Caco-2 (cell line): ENCODE data around the gene COL4A6. TPM values are rescaled to one million over a fixed set of nuclear protein-coding genes. Genes with fewer than 3 reads are reported as not detected.

Source experiments
- BruUV-seq: library from RNA; stranded (reverse); fragments of 400-500 nt; replicated peaks from 2 replicates; lab custom pipeline; 2021; lab: Mats Ljungman, UMichigan
- CTCF ChIA-PET: fragments of 300-600 bp; sonication (Branson Sonifier 250); formaldehyde crosslinking; loops from one replicate; lab custom pipeline; 2022; ENCODE audit warnings: antibody characterized with exemption; lab: Charles Lee
- POLR2A ChIA-PET: fragments of 300-600 bp; sonication (Branson Sonifier 250); formaldehyde crosslinking; loops from one replicate; lab custom pipeline; 2022; ENCODE audit warnings: antibody characterized with exemption; lab: Charles Lee
- DNase-seq, 2 experiments: peaks; one replicate each; pipeline versions ENCODE4 v3.0.0 to v3.0.0-alpha.2; 2020 to 2022
- H3K27me3 ChIP-seq: replicated peaks from 2 replicates; pipeline ENCODE4 v1.6.0; 2011; ENCODE audit warnings: low read length; ENCODE audit not compliant: control insufficient read depth, insufficient read depth
- H3K36me3 ChIP-seq: 2 replicates; pipeline ENCODE4 v1.5.1; 2011; ENCODE audit warnings: low read length; ENCODE audit not compliant: control insufficient read depth, insufficient read depth
- H3K4me1 ChIP-seq: fragments of 250-450 bp; sonication (Bioruptor Pico); 2 replicates; pipeline ENCODE4 v1.5.1; 2020; ENCODE audit warnings: mild to moderate bottlenecking
- H3K4me3 ChIP-seq: 2 replicates; pipeline ENCODE4 v1.5.1; 2011; ENCODE audit warnings: low read depth, mild to moderate bottlenecking, control low read depth, low read length
- H3K9me3 ChIP-seq: fragments of 250-450 bp; sonication (Bioruptor Pico); 2 replicates; pipeline ENCODE4 v1.5.1; 2020; ENCODE audit warnings: mild to moderate bottlenecking, moderate library complexity
- H3K27ac Mint-ChIP-seq: one replicate; pipeline ENCODE4 v1.8.0; 2022; ENCODE audit warnings: mixed read lengths; ENCODE audit not compliant: unreplicated experiment
- H3K27me3 Mint-ChIP-seq: one replicate; pipeline ENCODE4 v1.8.0; 2022; ENCODE audit warnings: mixed read lengths; ENCODE audit not compliant: insufficient read depth, unreplicated experiment
- H3K36me3 Mint-ChIP-seq: one replicate; pipeline ENCODE4 v1.8.0; 2022; ENCODE audit warnings: mild to moderate bottlenecking, mixed read lengths; ENCODE audit not compliant: insufficient read depth, unreplicated experiment
- H3K4me1 Mint-ChIP-seq: one replicate; pipeline ENCODE4 v1.8.0; 2022; ENCODE audit warnings: low read depth, mixed read lengths; ENCODE audit not compliant: unreplicated experiment
- H3K4me3 Mint-ChIP-seq: one replicate; pipeline ENCODE4 v1.8.0; 2022; ENCODE audit warnings: mild to moderate bottlenecking, moderate library complexity, mixed read lengths; ENCODE audit not compliant: unreplicated experiment
- H3K9me3 Mint-ChIP-seq: one replicate; pipeline ENCODE4 v1.8.0; 2022; ENCODE audit warnings: mixed read lengths; ENCODE audit not compliant: unreplicated experiment
- intact Hi-C: fragments of 100-400 bp; cut with micrococcal nuclease; formaldehyde crosslinking; loops from one replicate; pipeline ENCODE4 v1.10.0; 2022; ENCODE audit not compliant: unreplicated experiment
- total RNA-seq: library from RNA; stranded (reverse); gene quantifications from 2 replicates; pipeline ENCODE4 v1.2.3, GENCODE V29; 2022
- TF ChIP-seq, protein P1 (sequence below), 2 experiments: fragments of 200-600 bp in 1 of 2; IDR thresholded peaks; 1 replicate in 1 of 2; 2 replicates in 1 of 2; pipeline versions ENCODE4 v1.5.1 to v1.8.0; 2011 to 2022; ENCODE audit warnings: antibody characterized with exemption in 1 of 2, control low read depth in 1 of 2, inconsistent platforms in 1 of 2, low read depth in 1 of 2, low read length in 1 of 2, mild to moderate bottlenecking in 1 of 2, moderate library complexity in 1 of 2; ENCODE audit not compliant: insufficient read depth in 1 of 2, severe bottlenecking in 1 of 2, unreplicated experiment in 1 of 2

COL4A6 gene
- total RNA-seq, 1 experiment from 2014 or later: 16.0 TPM

- no peaks in the 10 kb centered on the region for H3K4me1 Mint-ChIP-seq
- intact Hi-C loops: loop anchor here (1.0 to 5.0 kb wide), 2 partner anchors 57 to 80 kb away; no protein-coding TSS in a partner anchor
- ChIA-PET POLR2A (no interaction called here), CTCF (interaction anchor here (0.6 kb wide), 1 partner anchor 214 kb away, joined by 3 read pairs; the partner anchor contains the start of gene PSMD10)
- TF ChIP-seq, protein P1, sequence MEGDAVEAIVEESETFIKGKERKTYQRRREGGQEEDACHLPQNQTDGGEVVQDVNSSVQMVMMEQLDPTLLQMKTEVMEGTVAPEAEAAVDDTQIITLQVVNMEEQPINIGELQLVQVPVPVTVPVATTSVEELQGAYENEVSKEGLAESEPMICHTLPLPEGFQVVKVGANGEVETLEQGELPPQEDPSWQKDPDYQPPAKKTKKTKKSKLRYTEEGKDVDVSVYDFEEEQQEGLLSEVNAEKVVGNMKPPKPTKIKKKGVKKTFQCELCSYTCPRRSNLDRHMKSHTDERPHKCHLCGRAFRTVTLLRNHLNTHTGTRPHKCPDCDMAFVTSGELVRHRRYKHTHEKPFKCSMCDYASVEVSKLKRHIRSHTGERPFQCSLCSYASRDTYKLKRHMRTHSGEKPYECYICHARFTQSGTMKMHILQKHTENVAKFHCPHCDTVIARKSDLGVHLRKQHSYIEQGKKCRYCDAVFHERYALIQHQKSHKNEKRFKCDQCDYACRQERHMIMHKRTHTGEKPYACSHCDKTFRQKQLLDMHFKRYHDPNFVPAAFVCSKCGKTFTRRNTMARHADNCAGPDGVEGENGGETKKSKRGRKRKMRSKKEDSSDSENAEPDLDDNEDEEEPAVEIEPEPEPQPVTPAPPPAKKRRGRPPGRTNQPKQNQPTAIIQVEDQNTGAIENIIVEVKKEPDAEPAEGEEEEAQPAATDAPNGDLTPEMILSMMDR (IDR thresholded peaks at IDR 0.05; ENCODE audit: insufficient read depth in 1 of 2, low read depth in 1 of 2, low read length in 1 of 2, severe bottlenecking in 1 of 2, unreplicated experiment in 1 of 2): no peak
- Histone ChIP-seq H3K9me3 (no peaks in the 10 kb centered on the region), H3K27me3 (no peaks in the 10 kb centered on the region), H3K4me3 (no peak overlapping the region), H3K36me3 (no peaks in the 10 kb centered on the region), H3K4me1 (peaks cover 27% of the 10 kb centered on the region)
- no peaks in the 10 kb centered on the region for H3K27me3 Mint-ChIP-seq
- BruUV-seq: no TSS peak
- no peak for DNase-seq
- no peak overlapping the region for H3K4me3 Mint-ChIP-seq
- no peak overlapping the region for H3K27ac Mint-ChIP-seq
- H3K9me3 Mint-ChIP-seq: no peaks in the 10 kb centered on the region
- no peaks in the 10 kb centered on the region for H3K36me3 Mint-ChIP-seq
These were observed 133.5 kb downstream of the COL4A6 start for GRCh38 chrX:108304757-108305156.

DNA sequence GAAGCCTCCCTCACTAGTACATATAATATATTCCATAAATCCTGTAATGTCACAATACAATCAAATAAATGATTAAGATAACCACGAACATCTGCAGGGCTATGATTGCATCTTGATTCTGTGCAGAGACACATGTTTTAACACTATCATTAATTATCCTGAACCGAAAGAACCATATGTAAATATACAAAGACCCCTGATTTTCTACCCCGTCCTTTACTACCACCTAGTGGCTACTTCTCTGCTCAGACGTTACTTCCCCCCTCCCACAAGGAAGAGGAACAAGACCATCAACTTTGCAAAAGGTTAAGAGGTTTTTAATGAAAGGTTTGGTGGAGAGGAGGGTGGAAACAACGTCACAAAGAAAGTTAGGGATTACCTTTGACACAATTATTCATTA, 134.0 kb downstream of the COL4A6 start:
- Histone ChIP-seq H3K36me3 (no peaks in the 10 kb centered on the region), H3K27me3 (no peaks in the 10 kb centered on the region), H3K4me3 (no peak overlapping the region), H3K9me3 (no peaks in the 10 kb centered on the region), H3K4me1 (peaks cover 22% of the 10 kb centered on the region)
- ChIA-PET POLR2A (no interaction called here), CTCF (interaction anchor here (0.6 kb wide), 1 partner anchor 80 kb away, joined by 5 read pairs; no protein-coding TSS in a partner anchor)
- BruUV-seq: no TSS peak
- TF ChIP-seq, protein P1 (IDR thresholded peaks at IDR 0.05; ENCODE audit: insufficient read depth in 1 of 2, low read depth in 1 of 2, low read length in 1 of 2, severe bottlenecking in 1 of 2, unreplicated experiment in 1 of 2): peak; percentile 37 to 50
- no peaks in the 10 kb centered on the region for H3K27me3 Mint-ChIP-seq
- no peaks in the 10 kb centered on the region for H3K9me3 Mint-ChIP-seq
- H3K27ac Mint-ChIP-seq: no peak overlapping the region
- intact Hi-C loops: loop anchor here (1.0 to 5.0 kb wide), 2 partner anchors 57 to 80 kb away; no protein-coding TSS in a partner anchor
- no peaks in the 10 kb centered on the region for H3K36me3 Mint-ChIP-seq
- peak in 1 of 2 experiments; percentile 16 for DNase-seq
- peaks cover 4% of the 10 kb centered on the region for H3K4me1 Mint-ChIP-seq
- H3K4me3 Mint-ChIP-seq: no peak overlapping the region

DNA sequence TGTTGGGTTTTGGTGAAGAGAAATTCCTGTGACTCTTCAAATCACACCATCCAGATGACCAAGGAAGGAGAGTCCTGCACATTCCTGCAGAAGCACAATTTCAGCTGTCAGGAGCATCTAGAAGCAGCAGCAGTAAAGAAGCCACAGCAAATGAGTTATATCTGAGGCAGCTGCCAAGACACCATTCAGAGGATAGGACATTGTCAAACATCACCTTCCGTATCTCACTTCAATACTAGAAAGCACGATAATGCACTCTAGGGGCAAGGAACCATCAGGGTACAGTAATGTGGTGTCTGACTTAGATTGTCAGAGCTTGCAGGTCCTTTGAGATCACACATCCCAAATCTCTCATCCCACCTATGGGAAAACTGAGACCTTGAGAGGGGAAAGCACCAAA, 134.5 kb downstream of the COL4A6 start:
- POLR2A ChIA-PET: no interaction called here

More for the DNA sequence above, 134.5 kb downstream of the COL4A6 start:
- Histone ChIP-seq H3K27me3 (no peaks in the 10 kb centered on the region), H3K9me3 (no peaks in the 10 kb centered on the region), H3K4me1 (peaks cover 20% of the 10 kb centered on the region), H3K36me3 (no peaks in the 10 kb centered on the region), H3K4me3 (no peak overlapping the region)
- H3K27ac Mint-ChIP-seq: no peak overlapping the region
- no peaks in the 10 kb centered on the region for H3K27me3 Mint-ChIP-seq
- H3K4me1 Mint-ChIP-seq: peaks cover 10% of the 10 kb centered on the region
- TF ChIP-seq, protein P1 (IDR thresholded peaks at IDR 0.05; ENCODE audit: insufficient read depth in 1 of 2, low read depth in 1 of 2, low read length in 1 of 2, severe bottlenecking in 1 of 2, unreplicated experiment in 1 of 2): no peak
- H3K4me3 Mint-ChIP-seq: no peak overlapping the region
- H3K9me3 Mint-ChIP-seq: no peaks in the 10 kb centered on the region
- no peaks in the 10 kb centered on the region for H3K36me3 Mint-ChIP-seq
- no peak for DNase-seq
- CTCF ChIA-PET: interaction anchor here (0.6 kb wide), 1 partner anchor 79 kb away, joined by 5 read pairs; no protein-coding TSS in a partner anchor
- no TSS peak for BruUV-seq
- intact Hi-C loops: loop anchor here (1.0 to 5.0 kb wide), 2 partner anchors 56 to 79 kb away; no protein-coding TSS in a partner anchor
